RPMI7951 (cell line): ENCODE data around the gene CLCN5. TPM values are rescaled to one million over a fixed set of nuclear protein-coding genes. Genes with fewer than 3 reads are reported as not detected.

Source experiments
- DNase-seq: peaks from one replicate; pipeline ENCODE4 v3.0.0-alpha.2; 2012; ENCODE audit warnings: low read depth
- total RNA-seq: library from RNA; depleted of rRNA; stranded (reverse); fragments of >200 nt; shearing (Covaris generic); gene quantifications from 2 replicates; pipeline ENCODE4 v1.2.3, GENCODE V29; 2014

CLCN5 gene
- total RNA-seq, 1 experiment from 2014 or later, result 6.6 TPM

GRCh38 chrX:49932791-49933190 lies 10.4 kb downstream of the CLCN5 start:
- DNase-seq, result no peak

GRCh38 chrX:49934148-49934547 lies 11.8 kb downstream of the CLCN5 start:
- DNase-seq, result no peak

GRCh38 chrX:49934729-49935128 lies 12.3 kb downstream of the CLCN5 start:
- no peak for DNase-seq

- no peak for DNase-seq
Measured at GRCh38 chrX:49947781-49948180, 25.4 kb downstream of the CLCN5 start.

- no peak for DNase-seq
Measured at GRCh38 chrX:49949961-49950360, 27.6 kb downstream of the CLCN5 start.

- peak; percentile 68 for DNase-seq
Measured at GRCh38 chrX:49951524-49952193, 29.3 kb downstream of the CLCN5 start.

GRCh38 chrX:49956313-49956712 lies 33.9 kb downstream of the CLCN5 start:
- DNase-seq, result no peak

GRCh38 chrX:49958727-49959485 lies 36.5 kb downstream of the CLCN5 start:
- DNase-seq, result no peak

GRCh38 chrX:49959602-49960001 lies 37.2 kb downstream of the CLCN5 start:
- DNase-seq, result no peak

GRCh38 chrX:49960061-49960460 lies 37.7 kb downstream of the CLCN5 start:
- no peak for DNase-seq

- DNase-seq, result no peak
Measured at GRCh38 chrX:49970674-49971073, 48.3 kb downstream of the CLCN5 start.

- DNase-seq, result no peak
Measured at GRCh38 chrX:49972328-49972860, 50.0 kb downstream of the CLCN5 start.

GRCh38 chrX:49976682-49977197 lies 54.3 kb downstream of the CLCN5 start:
- DNase-seq, result no peak

GRCh38 chrX:49977319-49978090 lies 55.1 kb downstream of the CLCN5 start:
- DNase-seq, result no peak

GRCh38 chrX:49978176-49978575 lies 55.8 kb downstream of the CLCN5 start:
- no peak for DNase-seq

GRCh38 chrX:49986058-49986457 lies 63.7 kb downstream of the CLCN5 start:
- no peak for DNase-seq

GRCh38 chrX:49987651-49988050 lies 65.3 kb downstream of the CLCN5 start:
- DNase-seq, result no peak

- no peak for DNase-seq
Measured at GRCh38 chrX:49988143-49988542, 65.7 kb downstream of the CLCN5 start.

GRCh38 chrX:49991758-49992157 lies 69.4 kb downstream of the CLCN5 start:
- no peak for DNase-seq

GRCh38 chrX:49992853-49993252 lies 70.5 kb downstream of the CLCN5 start:
- DNase-seq, result no peak

GRCh38 chrX:49993661-49994060 lies 71.3 kb downstream of the CLCN5 start:
- DNase-seq, result no peak

- DNase-seq, result peak; percentile 57
Measured at GRCh38 chrX:49995107-49995731, 72.8 kb downstream of the CLCN5 start.
